ENCODE results near the gene TWIST1. TPM values are rescaled to one million over a fixed set of nuclear protein-coding genes. Genes with fewer than 3 reads are reported as not detected.
A peak's percentile ranks its signal among the peaks of the same experiment; 100 is the strongest.

The TWIST1 gene
- total RNA-seq, 1 experiment from 2014 or later = not detected

DNA sequence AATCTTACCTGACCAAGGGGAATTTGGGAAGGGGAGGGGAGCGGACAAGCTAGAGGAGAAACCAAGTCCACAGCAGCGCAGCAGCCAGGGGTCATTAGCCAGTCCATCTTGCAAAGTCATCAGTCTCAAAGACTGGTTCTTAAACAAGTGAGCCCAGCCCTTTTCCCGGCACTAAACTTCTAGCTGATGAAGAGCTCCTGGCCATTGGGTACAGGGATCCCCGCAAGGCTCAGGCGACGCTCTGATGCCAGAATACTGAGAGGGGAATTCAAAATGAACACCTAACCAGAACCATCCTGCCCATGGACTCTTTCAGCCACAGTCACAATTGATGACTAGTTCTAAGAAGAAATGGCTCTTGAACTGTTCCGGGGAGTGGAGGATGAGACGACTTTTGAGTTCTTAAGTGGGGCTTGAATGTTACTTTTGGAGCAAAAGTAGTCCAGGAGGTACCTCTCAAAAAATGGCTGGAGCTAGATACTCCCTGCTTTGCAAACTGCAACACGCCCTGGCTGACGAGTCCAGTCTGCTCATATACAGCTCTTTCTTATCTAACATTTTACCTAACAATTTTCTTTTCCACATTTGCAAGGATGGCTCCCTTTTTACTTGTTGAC, 2.5 kb upstream of the TWIST1 start:
- Histone ChIP-seq H3K36me3 (ENCODE audit: control insufficient read depth, insufficient read depth, low read length) (no peaks in the 10 kb centered on the region), H3K4me1 (ENCODE audit: control insufficient read depth, insufficient read depth, low read length) (no peaks in the 10 kb centered on the region), H3K27ac (ENCODE audit: low read length) (peak overlapping the region; percentile 24; the same call in 1 of the 2 replicates), H3K27me3 (ENCODE audit: control insufficient read depth, insufficient read depth, low read length) (no peaks in the 10 kb centered on the region), H3K4me3 (ENCODE audit: low read depth in 2 of 2, low read length in 2 of 2) (no peak overlapping the region; a peak in 1 of 4 replicates), H3K9me3 (ENCODE audit: control insufficient read depth, insufficient read depth, low read depth, low read length) (peaks cover 9% of the 10 kb centered on the region; the same call in 1 of the 2 replicates)
- POLR2A ChIA-PET = no interaction called here
- in situ Hi-C loops (cut with HindIII; ENCODE audit: low pct_unique_long_range_greater_than_20kb, low sequenced_read_pairs) (no loop called here), intact Hi-C loops (cut with micrococcal nuclease; ENCODE audit: unreplicated experiment) (loop anchor here (5.0 to 10.0 kb wide), 2 partner anchors 528 to 765 kb away; no protein-coding TSS in a partner anchor)
- DNase-seq (ENCODE audit: low read depth, low spot score) (no peak), ATAC-seq (no peak)
- TF ChIP-seq POLR2AphosphoS5 (IDR thresholded peaks at IDR 0.05; ENCODE audit: low read depth, low read length) (no peak), REST (IDR thresholded peaks at IDR 0.05; ENCODE audit: insufficient read depth in 1 of 2, low read depth in 2 of 2, low read length in 1 of 2) (no peak), SIN3A (IDR thresholded peaks at IDR 0.05; ENCODE audit: borderline replicate concordance, insufficient read depth, low read depth, low read length) (no peak), TCF7L2 (IDR thresholded peaks at IDR 0.05; ENCODE audit: low read depth, low read length) (no peak)
- TF ChIP-seq, protein P1, sequence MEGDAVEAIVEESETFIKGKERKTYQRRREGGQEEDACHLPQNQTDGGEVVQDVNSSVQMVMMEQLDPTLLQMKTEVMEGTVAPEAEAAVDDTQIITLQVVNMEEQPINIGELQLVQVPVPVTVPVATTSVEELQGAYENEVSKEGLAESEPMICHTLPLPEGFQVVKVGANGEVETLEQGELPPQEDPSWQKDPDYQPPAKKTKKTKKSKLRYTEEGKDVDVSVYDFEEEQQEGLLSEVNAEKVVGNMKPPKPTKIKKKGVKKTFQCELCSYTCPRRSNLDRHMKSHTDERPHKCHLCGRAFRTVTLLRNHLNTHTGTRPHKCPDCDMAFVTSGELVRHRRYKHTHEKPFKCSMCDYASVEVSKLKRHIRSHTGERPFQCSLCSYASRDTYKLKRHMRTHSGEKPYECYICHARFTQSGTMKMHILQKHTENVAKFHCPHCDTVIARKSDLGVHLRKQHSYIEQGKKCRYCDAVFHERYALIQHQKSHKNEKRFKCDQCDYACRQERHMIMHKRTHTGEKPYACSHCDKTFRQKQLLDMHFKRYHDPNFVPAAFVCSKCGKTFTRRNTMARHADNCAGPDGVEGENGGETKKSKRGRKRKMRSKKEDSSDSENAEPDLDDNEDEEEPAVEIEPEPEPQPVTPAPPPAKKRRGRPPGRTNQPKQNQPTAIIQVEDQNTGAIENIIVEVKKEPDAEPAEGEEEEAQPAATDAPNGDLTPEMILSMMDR (IDR thresholded peaks at IDR 0.05) = no peak
- CTCF ChIA-PET = no interaction called here
- BruUV-seq (replicated peaks) = no TSS peak

DNA sequence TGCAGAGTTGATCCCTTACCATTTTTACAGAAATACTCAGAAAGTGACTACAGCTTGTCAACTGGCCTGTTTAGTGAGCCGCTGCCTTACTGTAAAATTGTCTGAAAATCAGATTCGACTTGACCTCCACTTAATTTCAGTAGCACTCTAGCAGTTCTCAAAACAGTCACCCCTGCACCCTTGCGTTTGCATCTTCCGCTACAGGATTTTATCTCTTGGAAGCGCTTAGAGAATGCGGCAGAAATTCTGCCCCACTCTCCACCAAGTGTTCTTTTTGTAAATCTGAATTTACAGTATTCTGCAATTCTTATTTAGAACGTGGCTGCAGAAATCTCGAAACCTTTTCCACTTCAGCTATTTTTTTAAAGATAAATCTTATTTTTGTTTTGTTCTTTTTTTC, 1.9 kb upstream of the TWIST1 start:
- H3K4me3 ChIP-seq (ENCODE audit: low read depth in 2 of 2, low read length in 2 of 2) = no peak overlapping the region; a peak in 1 of 4 replicates
- no peaks in the 10 kb centered on the region for H3K27me3 ChIP-seq (ENCODE audit: control insufficient read depth, insufficient read depth, low read length)
- ATAC-seq (no peak), DNase-seq (ENCODE audit: low read depth, low spot score) (no peak)
- H3K9me3 ChIP-seq (ENCODE audit: control insufficient read depth, insufficient read depth, low read depth, low read length) = peaks cover 9% of the 10 kb centered on the region; the same call in 1 of the 2 replicates
- BruUV-seq (replicated peaks) = no TSS peak
- no peaks in the 10 kb centered on the region for H3K4me1 ChIP-seq (ENCODE audit: control insufficient read depth, insufficient read depth, low read length)
- ChIA-PET CTCF (no interaction called here), POLR2A (no interaction called here)
- intact Hi-C loops (cut with micrococcal nuclease; ENCODE audit: unreplicated experiment) = no loop called here
- TF ChIP-seq, protein P1 (IDR thresholded peaks at IDR 0.05) = no peak
- in situ Hi-C loops (cut with HindIII; ENCODE audit: low pct_unique_long_range_greater_than_20kb, low sequenced_read_pairs) = no loop called here
- no peaks in the 10 kb centered on the region for H3K36me3 ChIP-seq (ENCODE audit: control insufficient read depth, insufficient read depth, low read length)
- H3K27ac ChIP-seq (ENCODE audit: low read length) = no peak overlapping the region; the same call in 1 of the 2 replicates
